Sigmoid colon (tissue), 7 donors: ENCODE measurements around the gene ANAPC16. TPM values are rescaled to one million over a fixed set of nuclear protein-coding genes. Genes with fewer than 3 reads are reported as not detected.
A peak's percentile ranks its signal among the peaks of the same experiment; 100 is the strongest.

ENCODE experiments used
- DNase-seq: peaks from one replicate; pipeline ENCODE4 v3.0.0-alpha.2; 2019
- H3K27ac ChIP-seq, 4 donors: fragments of 200-600 bp; sonication (generic); one replicate each; pipeline ENCODE4 v1.5.1; 2016 to 2019; ENCODE audit warnings: mild to moderate bottlenecking in 1 of 4
- H3K27me3 ChIP-seq, 3 donors: fragments of 200-600 bp; sonication (generic); one replicate each; pipeline ENCODE4 v1.5.1; 2019; ENCODE audit warnings: mild to moderate bottlenecking in 1 of 3
- H3K36me3 ChIP-seq, 4 donors: fragments of 200-600 bp; sonication (generic); one replicate each; pipeline ENCODE4 v1.5.1; 2016 to 2019
- H3K4me1 ChIP-seq, 4 donors: fragments of 200-600 bp; sonication (generic); one replicate each; pipeline ENCODE4 v1.5.1; 2017 to 2019
- H3K4me3 ChIP-seq, 4 donors: fragments of 200-600 bp; sonication (generic); one replicate each; pipeline ENCODE4 v1.5.1; 2017 to 2019; ENCODE audit warnings: mild to moderate bottlenecking in 2 of 4, moderate library complexity in 1 of 4
- H3K9me3 ChIP-seq, 4 donors: fragments of 200-600 bp in 3 of 4; sonication (generic) in 3 of 4; one replicate each; pipeline versions ENCODE4 v1.5.1 to v1.6.1; 2013 to 2019
- EP300 ChIP-seq, 4 donors: sonication (generic); formaldehyde crosslinking; IDR thresholded peaks; one replicate each; pipeline ENCODE4 v1.6.1; 2017; ENCODE audit warnings: antibody characterized with exemption in 4 of 4
- POLR2A ChIP-seq, 2 donors: fragments of 450-650 bp; IDR thresholded peaks; one replicate each; pipeline ENCODE4 v1.6.1; 2016; ENCODE audit warnings: antibody characterized with exemption in 2 of 2, mild to moderate bottlenecking in 2 of 2, moderate library complexity in 2 of 2
- POLR2AphosphoS5 ChIP-seq, 4 donors: sonication (generic); formaldehyde crosslinking; IDR thresholded peaks; one replicate each; pipeline ENCODE4 v1.6.1; 2017; ENCODE audit warnings: antibody characterized with exemption in 4 of 4
- WGBS, 2 donors: extraction: QIAGEN DNeasy Blood & Tissue Kit; methylation state at CpG; one replicate each; pipeline ENCODE4 v1.1.7; 2013; 5-methylcytosine and 5-hydroxymethylcytosine counted together
- intact Hi-C: fragments of 100-400 bp; cut with DNase I; formaldehyde crosslinking; loops from one replicate; pipeline ENCODE4 v1.15.1; 2023
- polyA plus RNA-seq, 3 donors: library from polyadenylated mRNA; stranded (reverse); fragments of 200-250 nt; gene quantifications; one replicate each; pipeline ENCODE4 v1.2.3, GENCODE V29; 2013
- total RNA-seq, 4 donors: library from RNA; depleted of rRNA; stranded (reverse); fragments of >200 nt; gene quantifications; one replicate each; pipeline ENCODE4 v1.1.0, GENCODE V29; 2016
- TF ChIP-seq, protein P1 (sequence below), 4 experiments: fragments of 450-650 bp in 3 of 4; fragments of 200-600 bp in 1 of 4; IDR thresholded peaks; one replicate each; pipeline ENCODE4 v1.5.1; 2016 to 2019; ENCODE audit warnings: antibody characterized with exemption in 4 of 4, mild to moderate bottlenecking in 3 of 4, moderate library complexity in 2 of 4
- donor health status: healthy with polysubstance abuse.
- donor health status: Bipolar disorder and iron deficiency.
- donor health status: healthy.

ANAPC16 gene
- total and polyA plus RNA-seq, 7 donors, result 80.0 to 228 (median 187) TPM

DNA sequence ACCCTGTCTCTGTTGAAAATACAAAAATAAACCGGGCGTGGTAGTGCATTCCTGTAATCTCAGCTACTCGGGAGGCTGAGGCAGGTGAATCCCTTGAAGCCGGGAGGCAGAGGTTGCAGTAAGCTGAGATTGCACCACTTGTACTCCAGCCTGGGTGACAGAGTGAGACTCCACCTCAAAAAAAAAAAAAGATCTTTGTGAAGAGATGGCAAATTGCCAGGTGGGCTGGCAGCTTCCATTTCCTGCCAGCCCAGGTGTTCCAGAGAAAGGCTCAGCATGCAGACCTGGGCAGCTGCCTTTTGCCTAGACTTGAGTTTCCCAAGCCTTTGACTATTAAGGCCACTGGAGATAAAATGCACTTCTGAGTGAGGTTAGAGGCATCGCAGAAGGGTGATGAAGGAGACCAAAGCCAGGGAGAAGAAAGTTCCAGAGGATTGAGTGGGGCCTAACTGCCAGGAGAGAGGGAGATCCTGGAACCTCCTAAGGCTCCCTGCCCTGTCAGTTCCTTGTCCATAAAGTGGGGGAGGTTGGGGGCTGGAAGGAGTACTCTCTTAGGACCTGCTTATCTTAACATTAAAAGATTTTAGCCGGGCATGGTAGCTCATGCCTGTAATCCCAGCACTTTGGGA lies 47.9 kb downstream of the ANAPC16 start:
- Histone ChIP-seq H3K9me3 (no peaks in the 10 kb centered on the region), H3K4me3 (no peak overlapping the region), H3K27me3 (no peaks in the 10 kb centered on the region), H3K36me3 (no peaks in the 10 kb centered on the region), H3K27ac (no peak overlapping the region), H3K4me1 (peaks cover 0 to 31% (median 30%) of the 10 kb centered on the region in 4 donors)
- intact Hi-C loops, result no loop called here
- TF ChIP-seq POLR2A (IDR thresholded peaks at IDR 0.05), result peak in 1 of 2 donors; percentile 16
- TF ChIP-seq, protein P1, sequence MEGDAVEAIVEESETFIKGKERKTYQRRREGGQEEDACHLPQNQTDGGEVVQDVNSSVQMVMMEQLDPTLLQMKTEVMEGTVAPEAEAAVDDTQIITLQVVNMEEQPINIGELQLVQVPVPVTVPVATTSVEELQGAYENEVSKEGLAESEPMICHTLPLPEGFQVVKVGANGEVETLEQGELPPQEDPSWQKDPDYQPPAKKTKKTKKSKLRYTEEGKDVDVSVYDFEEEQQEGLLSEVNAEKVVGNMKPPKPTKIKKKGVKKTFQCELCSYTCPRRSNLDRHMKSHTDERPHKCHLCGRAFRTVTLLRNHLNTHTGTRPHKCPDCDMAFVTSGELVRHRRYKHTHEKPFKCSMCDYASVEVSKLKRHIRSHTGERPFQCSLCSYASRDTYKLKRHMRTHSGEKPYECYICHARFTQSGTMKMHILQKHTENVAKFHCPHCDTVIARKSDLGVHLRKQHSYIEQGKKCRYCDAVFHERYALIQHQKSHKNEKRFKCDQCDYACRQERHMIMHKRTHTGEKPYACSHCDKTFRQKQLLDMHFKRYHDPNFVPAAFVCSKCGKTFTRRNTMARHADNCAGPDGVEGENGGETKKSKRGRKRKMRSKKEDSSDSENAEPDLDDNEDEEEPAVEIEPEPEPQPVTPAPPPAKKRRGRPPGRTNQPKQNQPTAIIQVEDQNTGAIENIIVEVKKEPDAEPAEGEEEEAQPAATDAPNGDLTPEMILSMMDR (IDR thresholded peaks at IDR 0.05), result no peak
- WGBS, 2 donors, result 19 to 59% methylated on average over 6 of the region's 6 CpGs
- DNase-seq, result no peak

DNA sequence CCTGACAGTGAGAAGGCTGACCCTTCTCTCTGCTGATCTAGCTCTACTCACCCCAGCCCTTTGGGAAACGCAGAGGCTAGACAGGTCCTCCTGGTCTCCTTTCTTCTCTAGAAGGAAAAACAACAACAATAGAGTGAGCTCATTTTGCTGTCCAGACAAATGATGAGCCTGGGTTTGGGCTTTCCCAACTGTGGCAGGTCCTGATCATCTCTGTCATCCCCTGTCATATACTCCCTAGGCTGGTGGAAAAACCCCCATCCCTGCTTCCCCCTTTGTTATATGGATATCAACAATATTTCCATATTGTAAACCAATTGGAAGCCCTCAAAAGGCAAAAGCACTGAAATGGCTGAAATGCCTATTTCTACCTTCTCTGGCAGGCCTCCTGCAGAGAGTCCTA lies 48.7 kb downstream of the ANAPC16 start:
- no peaks in the 10 kb centered on the region for H3K36me3 ChIP-seq
- H3K9me3 ChIP-seq, result no peaks in the 10 kb centered on the region
- DNase-seq, result no peak
- intact Hi-C loops, result no loop called here
- peaks cover 0 to 23% (median 21%) of the 10 kb centered on the region in 4 donors for H3K4me1 ChIP-seq
- 92 to 98% methylated on average over 1 of the region's 1 CpG for WGBS, 2 donors
- H3K27ac ChIP-seq, result no peak overlapping the region
- no peak overlapping the region for H3K4me3 ChIP-seq
- no peak for TF ChIP-seq POLR2A (IDR thresholded peaks at IDR 0.05)
- H3K27me3 ChIP-seq, result no peaks in the 10 kb centered on the region

DNA sequence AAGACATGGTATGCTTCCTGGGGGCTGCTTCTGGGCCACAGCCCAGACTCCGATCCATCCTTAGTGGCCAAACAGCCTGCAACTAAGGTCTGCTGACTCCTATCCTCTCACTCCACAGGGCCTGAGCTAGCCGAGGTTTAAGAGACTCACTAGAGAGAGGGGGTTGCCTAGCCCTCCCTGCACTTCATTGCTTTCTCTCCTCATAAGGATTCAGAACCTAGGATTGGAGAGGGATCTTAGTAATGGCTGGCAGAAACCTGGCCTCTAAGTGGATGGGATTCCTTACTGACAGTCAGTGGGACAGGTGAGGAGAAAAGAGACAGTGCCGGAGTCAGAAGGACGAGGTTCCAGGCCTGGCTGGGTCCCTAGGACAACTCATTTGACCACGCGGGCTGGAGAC lies 49.7 kb downstream of the ANAPC16 start:
- Histone ChIP-seq H3K36me3 (no peaks in the 10 kb centered on the region), H3K27me3 (no peaks in the 10 kb centered on the region), H3K4me3 (no peak overlapping the region), H3K27ac (no peak overlapping the region), H3K4me1 (peaks cover 0 to 13% (median 12%) of the 10 kb centered on the region in 4 donors), H3K9me3 (no peaks in the 10 kb centered on the region)
- TF ChIP-seq POLR2AphosphoS5 (IDR thresholded peaks at IDR 0.05), result no peak
- no peak for TF ChIP-seq POLR2A (IDR thresholded peaks at IDR 0.05)
- TF ChIP-seq EP300 (IDR thresholded peaks at IDR 0.05), result no peak
- TF ChIP-seq, protein P1 (IDR thresholded peaks at IDR 0.05), result no peak
- intact Hi-C loops, result no loop called here
- no peak for DNase-seq
- 87 to 92% methylated on average over 6 of the region's 6 CpGs for WGBS, 2 donors

DNA sequence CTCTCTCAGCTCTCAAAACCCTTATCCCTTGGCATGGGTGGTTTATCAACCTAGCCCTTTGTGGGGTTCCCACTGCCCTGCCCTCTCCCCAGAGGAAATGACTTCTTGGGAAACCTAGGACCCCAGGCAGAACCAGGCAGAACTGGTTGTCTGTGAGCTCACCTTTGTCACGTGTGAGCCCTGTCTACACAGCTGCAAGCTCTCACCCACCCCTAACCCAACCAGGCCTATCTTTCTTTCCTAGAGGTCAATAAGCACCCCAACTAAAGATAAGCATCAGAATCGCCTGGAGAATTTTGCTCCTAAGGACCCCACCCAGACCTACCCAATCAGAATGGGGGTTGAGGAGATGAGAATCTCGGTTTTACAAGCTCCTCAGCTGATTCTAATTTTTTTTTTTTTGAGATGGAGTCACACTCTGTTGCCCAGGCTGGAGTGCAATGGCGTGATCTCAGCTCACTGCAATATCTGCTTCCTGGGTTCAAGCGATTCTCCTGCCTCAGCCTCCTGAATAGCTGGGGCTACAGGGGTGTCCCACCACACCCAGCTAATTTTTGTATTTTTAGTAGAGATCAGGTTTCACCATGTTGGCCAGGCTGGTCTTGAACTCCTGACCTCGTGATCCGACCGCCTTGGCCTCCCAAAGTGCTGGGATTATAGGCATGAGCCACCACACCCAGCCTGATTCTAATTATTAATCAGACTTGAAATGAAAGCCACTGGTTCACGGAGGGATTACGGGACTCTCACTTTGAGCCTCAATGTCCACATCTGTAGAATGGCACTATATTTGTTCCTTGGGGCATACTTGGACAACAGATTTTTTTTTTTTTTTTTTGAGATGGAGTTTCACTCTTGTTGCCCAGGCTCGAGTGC lies 50.4 kb downstream of the ANAPC16 start:
- Histone ChIP-seq H3K27me3 (no peaks in the 10 kb centered on the region), H3K4me1 (peaks cover 0 to 6% (median 5%) of the 10 kb centered on the region in 4 donors), H3K9me3 (no peaks in the 10 kb centered on the region), H3K27ac (no peak overlapping the region), H3K4me3 (no peak overlapping the region), H3K36me3 (no peaks in the 10 kb centered on the region)
- DNase-seq, result no peak
- TF ChIP-seq EP300 (IDR thresholded peaks at IDR 0.05) (no peak), POLR2A (IDR thresholded peaks at IDR 0.05) (no peak), POLR2AphosphoS5 (IDR thresholded peaks at IDR 0.05) (no peak)
- TF ChIP-seq, protein P1 (IDR thresholded peaks at IDR 0.05), result no peak
- intact Hi-C loops, result no loop called here
- WGBS, 2 donors, result 83 to 87% methylated on average over 11 of the region's 11 CpGs

DNA sequence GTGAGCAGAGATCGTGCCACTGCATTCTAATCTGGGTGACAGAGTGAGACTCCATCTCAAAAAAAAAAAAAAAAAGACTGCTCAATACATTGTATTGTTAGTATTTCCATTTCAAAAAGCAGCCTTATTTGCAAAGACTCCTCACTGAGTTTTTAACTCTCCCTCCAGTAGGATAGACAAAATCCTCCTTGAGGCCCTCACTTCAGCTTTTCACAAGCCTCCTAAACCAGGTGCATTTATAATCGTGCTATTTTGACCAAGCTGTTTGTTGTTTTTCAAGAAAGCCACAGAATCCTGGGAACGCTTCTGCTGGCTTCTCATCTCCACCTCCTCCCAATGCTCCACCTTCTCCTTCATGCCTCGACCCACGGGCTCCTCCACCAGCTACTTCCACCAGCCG lies 51.6 kb downstream of the ANAPC16 start:
- intact Hi-C loops, result no loop called here
- Histone ChIP-seq H3K36me3 (no peaks in the 10 kb centered on the region), H3K4me1 (peaks cover 0 to 4% (median 3%) of the 10 kb centered on the region in 4 donors), H3K4me3 (no peak overlapping the region), H3K9me3 (no peaks in the 10 kb centered on the region), H3K27me3 (no peaks in the 10 kb centered on the region), H3K27ac (no peak overlapping the region)
- WGBS, 2 donors, result 83 to 88% methylated on average over 6 of the region's 6 CpGs
- DNase-seq, result no peak
- no peak for TF ChIP-seq POLR2A (IDR thresholded peaks at IDR 0.05)
- TF ChIP-seq POLR2AphosphoS5 (IDR thresholded peaks at IDR 0.05), result no peak
- TF ChIP-seq EP300 (IDR thresholded peaks at IDR 0.05), result no peak
- TF ChIP-seq, protein P1 (IDR thresholded peaks at IDR 0.05), result no peak
